HG02588 (cell line): ENCODE measurements around the gene TOPORS.
"Not testable (repeated sequence)": the region's sequence is repeated elsewhere in the genome, so short reads cannot be mapped to it uniquely, and the experiment has no call there.

ENCODE experiments used
- ATAC-seq: cut with Tn5 transposase; IDR thresholded peaks from one replicate; pipeline ENCODE4 v1.9.1; 2021; ENCODE audit warnings: mild to moderate bottlenecking, moderate library complexity; ENCODE audit not compliant: unreplicated experiment

TOPORS gene

GRCh38 chr9:32566770-32567169, 14.4 kb upstream of the TOPORS start:
- no peak for ATAC-seq

- no peak for ATAC-seq
These were observed 13.6 kb upstream of the TOPORS start for GRCh38 chr9:32565967-32566366.

GRCh38 chr9:32558408-32558934, 6.1 kb upstream of the TOPORS start:
- no peak for ATAC-seq

- no peak for ATAC-seq
These were observed 2.2 kb upstream of the TOPORS start for GRCh38 chr9:32554591-32554990.

- ATAC-seq, result no peak
These were observed 1.7 kb upstream of the TOPORS start for GRCh38 chr9:32554107-32554506.

- peak; percentile 2 for ATAC-seq
These were observed 922 bp downstream of the TOPORS start for GRCh38 chr9:32551276-32552051.

GRCh38 chr9:32550562-32551275, 1.7 kb downstream of the TOPORS start:
- peak; percentile 66 for ATAC-seq

GRCh38 chr9:32550150-32550561, 2.2 kb downstream of the TOPORS start:
- ATAC-seq, result no peak

- ATAC-seq, result not testable (repeated sequence)
These were observed 4.2 kb downstream of the TOPORS start for GRCh38 chr9:32548213-32548612.

GRCh38 chr9:32545884-32546283, 6.5 kb downstream of the TOPORS start:
- no peak for ATAC-seq

- no peak for ATAC-seq
These were observed 9.3 kb downstream of the TOPORS start for GRCh38 chr9:32543047-32543446.

- ATAC-seq, result no peak
These were observed 18.6 kb downstream of the TOPORS start for GRCh38 chr9:32533816-32534215.

- no peak for ATAC-seq
These were observed 19.1 kb downstream of the TOPORS start for GRCh38 chr9:32533336-32533735.

GRCh38 chr9:32526707-32527048, 25.7 kb downstream of the TOPORS start:
- no peak for ATAC-seq

- peak; percentile 67 for ATAC-seq
These were observed 26.2 kb downstream of the TOPORS start, which contains the start of gene RIGI for GRCh38 chr9:32526041-32526706. Gene RIGI (minus strand): TSS chr9:32526196. CDS start chr9:32526166, 30 bp downstream.

- ATAC-seq, result no peak
These were observed 26.7 kb downstream of the TOPORS start for GRCh38 chr9:32525709-32526030.

GRCh38 chr9:32524892-32525708, 27.3 kb downstream of the TOPORS start:
- peak; percentile 28 for ATAC-seq

- not testable (repeated sequence) for ATAC-seq
These were observed 27.9 kb downstream of the TOPORS start for GRCh38 chr9:32524558-32524891.

- ATAC-seq, result no peak
These were observed 28.5 kb downstream of the TOPORS start for GRCh38 chr9:32523910-32524309.

GRCh38 chr9:32518276-32518675, 34.1 kb downstream of the TOPORS start:
- no peak for ATAC-seq

- no peak for ATAC-seq
These were observed 36.1 kb downstream of the TOPORS start for GRCh38 chr9:32516241-32516640.
